ENCODE results near the gene AHI1.

Gene AHI1

GRCh38 chr6:135474362-135474761, 23.2 kb downstream of the AHI1 start:
- Histone ChIP-seq H3K36me3 (ENCODE audit: control insufficient read depth in 2 of 2, insufficient read depth in 1 of 2, low read length in 2 of 2) (peaks cover 0 to 21% of the 10 kb centered on the region in 2 experiments; a peak in 1 of 3 replicates), H3K27ac (ENCODE audit: extremely low read depth, low read depth, low read length) (no peak overlapping the region), H3K4me3 (ENCODE audit: low read depth, low read length) (no peak overlapping the region), H3K9me3 (ENCODE audit: control insufficient read depth, insufficient read depth, low read depth, low read length) (no peaks in the 10 kb centered on the region), H3K4me1 (ENCODE audit: control insufficient read depth, insufficient read depth, low read length) (no peaks in the 10 kb centered on the region)
- TF ChIP-seq ZNF701 (tag by site-specific recombination; IDR thresholded peaks at IDR 0.05) (no peak), ZNF140 (tag by site-specific recombination; IDR thresholded peaks at IDR 0.05) (no peak), ZFP37 (tag by site-specific recombination; IDR thresholded peaks at IDR 0.05) (no peak), ZNF391 (tag by site-specific recombination; IDR thresholded peaks at IDR 0.05; ENCODE audit: borderline replicate concordance, low read depth) (no peak)
- POLR2A ChIA-PET, result no interaction called here
- CTCF ChIA-PET, result interaction anchor here (0.7 to 1.6 kb wide), 3 partner anchors 15 to 332 kb away, joined by 3 to 4 read pairs (median 3); no protein-coding TSS in a partner anchor

GRCh38 chr6:135465903-135466302, 31.6 kb downstream of the AHI1 start:
- ChIA-PET CTCF (no interaction called here), POLR2A (no interaction called here)
- peaks cover 3 to 24% of the 10 kb centered on the region in 2 experiments; a peak in 2 of 3 replicates for H3K36me3 ChIP-seq (ENCODE audit: control insufficient read depth in 2 of 2, insufficient read depth in 1 of 2, low read length in 2 of 2)
- H3K27ac ChIP-seq (ENCODE audit: extremely low read depth, low read depth, low read length), result no peak overlapping the region
- no peaks in the 10 kb centered on the region for H3K9me3 ChIP-seq (ENCODE audit: control insufficient read depth, insufficient read depth, low read depth, low read length)
- TF ChIP-seq ZFP41 (tag by site-specific recombination; IDR thresholded peaks at IDR 0.05; ENCODE audit: borderline replicate concordance) (no peak), BCL6B (tag by site-specific recombination; IDR thresholded peaks at IDR 0.05) (no peak), ZNF146 (tag by site-specific recombination; IDR thresholded peaks at IDR 0.05) (no peak), INSM2 (tag by site-specific recombination; IDR thresholded peaks at IDR 0.05) (no peak), ZNF677 (tag by site-specific recombination; IDR thresholded peaks at IDR 0.05) (no peak), ZNF404 (tag by site-specific recombination; IDR thresholded peaks at IDR 0.05) (no peak), WT1 (tag by site-specific recombination; IDR thresholded peaks at IDR 0.05) (no peak), REST (tag by site-specific recombination; IDR thresholded peaks at IDR 0.05) (no peak), ZNF600 (tag by site-specific recombination; IDR thresholded peaks at IDR 0.05) (no peak), ELK4 (IDR thresholded peaks at IDR 0.05; ENCODE audit: borderline replicate concordance, low read depth, low read length) (no peak), ZNF561 (tag by site-specific recombination; IDR thresholded peaks at IDR 0.05; ENCODE audit: borderline replicate concordance) (no peak), MEIS1 (CRISPR knock-in tag; IDR thresholded peaks at IDR 0.05; ENCODE audit: borderline replicate concordance) (no peak), RBAK (tag by site-specific recombination; IDR thresholded peaks at IDR 0.05) (no peak), PBX3 (CRISPR knock-in tag; IDR thresholded peaks at IDR 0.05) (no peak)
- H3K4me3 ChIP-seq (ENCODE audit: low read depth, low read length), result no peak overlapping the region
- no peaks in the 10 kb centered on the region for H3K4me1 ChIP-seq (ENCODE audit: control insufficient read depth, insufficient read depth, low read length)

Data from HEK293 (cell line).